GM19455 (cell line): ENCODE results near the gene FGFRL1.

Experiments used
- ATAC-seq: cut with Tn5 transposase; IDR thresholded peaks from one replicate; pipeline ENCODE4 v1.9.1; 2021; ENCODE audit not compliant: unreplicated experiment

Gene FGFRL1

GRCh38 chr4:1062419-1062818, 51.0 kb downstream of the FGFRL1 start:
- ATAC-seq, result no peak

GRCh38 chr4:1065732-1066131, 54.3 kb downstream of the FGFRL1 start:
- ATAC-seq, result no peak

- ATAC-seq, result no peak
Measured at GRCh38 chr4:1069394-1069793, 58.0 kb downstream of the FGFRL1 start.

- no peak for ATAC-seq
Measured at GRCh38 chr4:1072830-1073446, 61.5 kb downstream of the FGFRL1 start.

- no peak for ATAC-seq
Measured at GRCh38 chr4:1074077-1074476, 62.7 kb downstream of the FGFRL1 start.

GRCh38 chr4:1075225-1075624, 63.8 kb downstream of the FGFRL1 start:
- no peak for ATAC-seq

- ATAC-seq, result no peak
Measured at GRCh38 chr4:1075809-1076699, 64.6 kb downstream of the FGFRL1 start.
